ENCODE data around the gene TOMM20.
"Not testable (repeated sequence)": the region's sequence is repeated elsewhere in the genome, so short reads cannot be mapped to it uniquely, and the experiment has no call there.

TOMM20 gene

GRCh38 chr1:235101558-235102258 lies 26.9 kb downstream of the TOMM20 start:
- no peak for DNase-seq (ENCODE audit: low read depth)

GRCh38 chr1:235100194-235100772 lies 28.4 kb downstream of the TOMM20 start:
- no peak for DNase-seq (ENCODE audit: low read depth)

- no peak for DNase-seq (ENCODE audit: low read depth)
These were observed 29.6 kb downstream of the TOMM20 start for GRCh38 chr1:235098991-235099390.

- DNase-seq (ENCODE audit: low read depth), result no peak
These were observed 30.1 kb downstream of the TOMM20 start for GRCh38 chr1:235098547-235098946.

GRCh38 chr1:235097501-235097900 lies 31.1 kb downstream of the TOMM20 start:
- not testable (repeated sequence) for DNase-seq (ENCODE audit: low read depth)

- DNase-seq (ENCODE audit: low read depth), result no peak
These were observed 32.6 kb downstream of the TOMM20 start for GRCh38 chr1:235095938-235096562.

- peak; percentile 77 for DNase-seq (ENCODE audit: low read depth)
These were observed 34.7 kb downstream of the TOMM20 start for GRCh38 chr1:235093696-235094592.

GRCh38 chr1:235093013-235093695 lies 35.5 kb downstream of the TOMM20 start:
- DNase-seq (ENCODE audit: low read depth), result no peak

- not testable (repeated sequence) for DNase-seq (ENCODE audit: low read depth)
These were observed 36.2 kb downstream of the TOMM20 start for GRCh38 chr1:235092415-235092814.

- not testable (repeated sequence) for DNase-seq (ENCODE audit: low read depth)
These were observed 36.6 kb downstream of the TOMM20 start for GRCh38 chr1:235092045-235092406.

- not testable (repeated sequence) for DNase-seq (ENCODE audit: low read depth)
These were observed 37.2 kb downstream of the TOMM20 start for GRCh38 chr1:235091319-235092044.

- DNase-seq (ENCODE audit: low read depth), result no peak
These were observed 38.1 kb downstream of the TOMM20 start for GRCh38 chr1:235090406-235091069.

GRCh38 chr1:235088907-235089306 lies 39.7 kb downstream of the TOMM20 start:
- DNase-seq (ENCODE audit: low read depth), result no peak

GRCh38 chr1:235088430-235088829 lies 40.2 kb downstream of the TOMM20 start:
- DNase-seq (ENCODE audit: low read depth), result no peak

- no peak for DNase-seq (ENCODE audit: low read depth)
These were observed 40.7 kb downstream of the TOMM20 start for GRCh38 chr1:235087906-235088305.

- not testable (repeated sequence) for DNase-seq (ENCODE audit: low read depth)
These were observed 43.1 kb downstream of the TOMM20 start for GRCh38 chr1:235085411-235086117.

GRCh38 chr1:235080788-235081187 lies 47.8 kb downstream of the TOMM20 start:
- DNase-seq (ENCODE audit: low read depth), result not testable (repeated sequence)

GRCh38 chr1:235080297-235080657 lies 48.4 kb downstream of the TOMM20 start:
- not testable (repeated sequence) for DNase-seq (ENCODE audit: low read depth)

- no peak for DNase-seq (ENCODE audit: low read depth)
These were observed 49.0 kb downstream of the TOMM20 start for GRCh38 chr1:235079443-235080296.
